ENCODE data around the gene TPSG1.

TPSG1 gene

GRCh38 chr16:1209081-1209480 is 16.0 kb downstream of the TPSG1 start:
- no peak for TF ChIP-seq ISL1 (CRISPR knock-in tag; IDR thresholded peaks at IDR 0.05)
- TF ChIP-seq, protein P1, sequence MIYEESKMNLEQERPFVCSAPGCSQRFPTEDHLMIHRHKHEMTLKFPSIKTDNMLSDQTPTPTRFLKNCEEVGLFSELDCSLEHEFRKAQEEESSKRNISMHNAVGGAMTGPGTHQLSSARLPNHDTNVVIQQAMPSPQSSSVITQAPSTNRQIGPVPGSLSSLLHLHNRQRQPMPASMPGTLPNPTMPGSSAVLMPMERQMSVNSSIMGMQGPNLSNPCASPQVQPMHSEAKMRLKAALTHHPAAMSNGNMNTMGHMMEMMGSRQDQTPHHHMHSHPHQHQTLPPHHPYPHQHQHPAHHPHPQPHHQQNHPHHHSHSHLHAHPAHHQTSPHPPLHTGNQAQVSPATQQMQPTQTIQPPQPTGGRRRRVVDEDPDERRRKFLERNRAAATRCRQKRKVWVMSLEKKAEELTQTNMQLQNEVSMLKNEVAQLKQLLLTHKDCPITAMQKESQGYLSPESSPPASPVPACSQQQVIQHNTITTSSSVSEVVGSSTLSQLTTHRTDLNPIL (CRISPR knock-in tag; IDR thresholded peaks at IDR 0.05; ENCODE audit: low read depth), result no peak
- ATAC-seq, result no peak

- ATAC-seq, result peak; percentile 31
Observed at GRCh38 chr16:1208239-1208830, 16.7 kb downstream of the TPSG1 start.

GRCh38 chr16:1206786-1207185 is 18.3 kb downstream of the TPSG1 start:
- TF ChIP-seq, protein P2, sequence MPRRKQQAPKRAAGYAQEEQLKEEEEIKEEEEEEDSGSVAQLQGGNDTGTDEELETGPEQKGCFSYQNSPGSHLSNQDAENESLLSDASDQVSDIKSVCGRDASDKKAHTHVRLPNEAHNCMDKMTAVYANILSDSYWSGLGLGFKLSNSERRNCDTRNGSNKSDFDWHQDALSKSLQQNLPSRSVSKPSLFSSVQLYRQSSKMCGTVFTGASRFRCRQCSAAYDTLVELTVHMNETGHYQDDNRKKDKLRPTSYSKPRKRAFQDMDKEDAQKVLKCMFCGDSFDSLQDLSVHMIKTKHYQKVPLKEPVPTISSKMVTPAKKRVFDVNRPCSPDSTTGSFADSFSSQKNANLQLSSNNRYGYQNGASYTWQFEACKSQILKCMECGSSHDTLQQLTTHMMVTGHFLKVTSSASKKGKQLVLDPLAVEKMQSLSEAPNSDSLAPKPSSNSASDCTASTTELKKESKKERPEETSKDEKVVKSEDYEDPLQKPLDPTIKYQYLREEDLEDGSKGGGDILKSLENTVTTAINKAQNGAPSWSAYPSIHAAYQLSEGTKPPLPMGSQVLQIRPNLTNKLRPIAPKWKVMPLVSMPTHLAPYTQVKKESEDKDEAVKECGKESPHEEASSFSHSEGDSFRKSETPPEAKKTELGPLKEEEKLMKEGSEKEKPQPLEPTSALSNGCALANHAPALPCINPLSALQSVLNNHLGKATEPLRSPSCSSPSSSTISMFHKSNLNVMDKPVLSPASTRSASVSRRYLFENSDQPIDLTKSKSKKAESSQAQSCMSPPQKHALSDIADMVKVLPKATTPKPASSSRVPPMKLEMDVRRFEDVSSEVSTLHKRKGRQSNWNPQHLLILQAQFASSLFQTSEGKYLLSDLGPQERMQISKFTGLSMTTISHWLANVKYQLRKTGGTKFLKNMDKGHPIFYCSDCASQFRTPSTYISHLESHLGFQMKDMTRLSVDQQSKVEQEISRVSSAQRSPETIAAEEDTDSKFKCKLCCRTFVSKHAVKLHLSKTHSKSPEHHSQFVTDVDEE (CRISPR knock-in tag; IDR thresholded peaks at IDR 0.05), result no peak
- TF ChIP-seq ZNF70 (CRISPR knock-in tag; IDR thresholded peaks at IDR 0.05) (no peak), TCF4 (CRISPR knock-in tag; IDR thresholded peaks at IDR 0.05; ENCODE audit: borderline replicate concordance) (no peak), ISL1 (CRISPR knock-in tag; IDR thresholded peaks at IDR 0.05) (no peak), CSDC2 (CRISPR knock-in tag; IDR thresholded peaks at IDR 0.05) (no peak), RARB (CRISPR knock-in tag; IDR thresholded peaks at IDR 0.05) (no peak), TOX (CRISPR knock-in tag; IDR thresholded peaks at IDR 0.05; ENCODE audit: borderline replicate concordance) (no peak)
- TF ChIP-seq, protein P3, sequence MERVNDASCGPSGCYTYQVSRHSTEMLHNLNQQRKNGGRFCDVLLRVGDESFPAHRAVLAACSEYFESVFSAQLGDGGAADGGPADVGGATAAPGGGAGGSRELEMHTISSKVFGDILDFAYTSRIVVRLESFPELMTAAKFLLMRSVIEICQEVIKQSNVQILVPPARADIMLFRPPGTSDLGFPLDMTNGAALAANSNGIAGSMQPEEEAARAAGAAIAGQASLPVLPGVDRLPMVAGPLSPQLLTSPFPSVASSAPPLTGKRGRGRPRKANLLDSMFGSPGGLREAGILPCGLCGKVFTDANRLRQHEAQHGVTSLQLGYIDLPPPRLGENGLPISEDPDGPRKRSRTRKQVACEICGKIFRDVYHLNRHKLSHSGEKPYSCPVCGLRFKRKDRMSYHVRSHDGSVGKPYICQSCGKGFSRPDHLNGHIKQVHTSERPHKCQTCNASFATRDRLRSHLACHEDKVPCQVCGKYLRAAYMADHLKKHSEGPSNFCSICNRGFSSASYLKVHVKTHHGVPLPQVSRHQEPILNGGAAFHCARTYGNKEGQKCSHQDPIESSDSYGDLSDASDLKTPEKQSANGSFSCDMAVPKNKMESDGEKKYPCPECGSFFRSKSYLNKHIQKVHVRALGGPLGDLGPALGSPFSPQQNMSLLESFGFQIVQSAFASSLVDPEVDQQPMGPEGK (CRISPR knock-in tag; IDR thresholded peaks at IDR 0.05; ENCODE audit: borderline replicate concordance), result no peak
- no peak for ATAC-seq

More at GRCh38 chr16:1208239-1208830, 16.7 kb downstream of the TPSG1 start:
- no peak for TF ChIP-seq SNAI2 (CRISPR knock-in tag; IDR thresholded peaks at IDR 0.05)
- TF ChIP-seq ZNF8 (CRISPR knock-in tag; IDR thresholded peaks at IDR 0.05), result no peak
- no peak for TF ChIP-seq BACH2 (CRISPR knock-in tag; IDR thresholded peaks at IDR 0.05; ENCODE audit: borderline replicate concordance)

- no peak for ATAC-seq
- no peak for TF ChIP-seq SNAI2 (CRISPR knock-in tag; IDR thresholded peaks at IDR 0.05)
- TF ChIP-seq POU6F1 (CRISPR knock-in tag; IDR thresholded peaks at IDR 0.05; ENCODE audit: borderline replicate concordance, low read depth), result no peak
- no peak for TF ChIP-seq ZC3H10 (CRISPR knock-in tag; IDR thresholded peaks at IDR 0.05)
Observed at GRCh38 chr16:1206326-1206725, 18.7 kb downstream of the TPSG1 start.

DNA sequence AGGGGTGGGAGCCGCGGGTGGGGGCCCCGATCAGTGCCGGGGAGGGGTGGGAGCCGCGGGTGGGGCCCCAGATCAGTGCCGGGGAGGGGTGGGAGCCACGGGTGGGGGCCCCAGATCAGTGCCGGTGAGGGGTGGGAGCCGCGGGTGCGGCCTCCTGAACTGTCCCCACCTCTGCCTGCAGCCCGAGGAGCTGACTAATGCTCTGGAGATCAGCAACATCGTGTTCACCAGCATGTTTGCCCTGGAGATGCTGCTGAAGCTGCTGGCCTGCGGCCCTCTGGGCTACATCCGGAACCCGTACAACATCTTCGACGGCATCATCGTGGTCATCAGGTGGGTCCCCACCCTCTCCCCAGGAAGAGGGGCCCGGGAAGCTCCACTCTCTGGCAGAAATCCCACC is 20.1 kb downstream of the TPSG1 start:
- TF ChIP-seq TCF4 (CRISPR knock-in tag; IDR thresholded peaks at IDR 0.05; ENCODE audit: borderline replicate concordance) (no peak), OSR1 (CRISPR knock-in tag; IDR thresholded peaks at IDR 0.05) (no peak), PPARA (CRISPR knock-in tag; IDR thresholded peaks at IDR 0.05; ENCODE audit: borderline replicate concordance) (no peak), GLIS3 (CRISPR knock-in tag; IDR thresholded peaks at IDR 0.05) (no peak), ZNF70 (CRISPR knock-in tag; IDR thresholded peaks at IDR 0.05) (no peak), TOX (CRISPR knock-in tag; IDR thresholded peaks at IDR 0.05; ENCODE audit: borderline replicate concordance) (no peak), POU6F1 (CRISPR knock-in tag; IDR thresholded peaks at IDR 0.05; ENCODE audit: borderline replicate concordance, low read depth) (no peak), ZC3H10 (CRISPR knock-in tag; IDR thresholded peaks at IDR 0.05) (no peak)
- TF ChIP-seq, protein P1 (CRISPR knock-in tag; IDR thresholded peaks at IDR 0.05; ENCODE audit: low read depth), result no peak
- TF ChIP-seq, protein P2 (CRISPR knock-in tag; IDR thresholded peaks at IDR 0.05), result no peak

More for the DNA sequence above, 20.1 kb downstream of the TPSG1 start:
- no peak for ATAC-seq

Measured in SK-N-SH treated with all-trans-retinoic acid at 6 μM for 48 hours (cell line).